ENCODE results near the gene CIROP. TPM values are rescaled to one million over a fixed set of nuclear protein-coding genes. Genes with fewer than 3 reads are reported as not detected.

The CIROP gene
- total and polyA plus RNA-seq, 2 experiments from 2014 or later: not detected

DNA sequence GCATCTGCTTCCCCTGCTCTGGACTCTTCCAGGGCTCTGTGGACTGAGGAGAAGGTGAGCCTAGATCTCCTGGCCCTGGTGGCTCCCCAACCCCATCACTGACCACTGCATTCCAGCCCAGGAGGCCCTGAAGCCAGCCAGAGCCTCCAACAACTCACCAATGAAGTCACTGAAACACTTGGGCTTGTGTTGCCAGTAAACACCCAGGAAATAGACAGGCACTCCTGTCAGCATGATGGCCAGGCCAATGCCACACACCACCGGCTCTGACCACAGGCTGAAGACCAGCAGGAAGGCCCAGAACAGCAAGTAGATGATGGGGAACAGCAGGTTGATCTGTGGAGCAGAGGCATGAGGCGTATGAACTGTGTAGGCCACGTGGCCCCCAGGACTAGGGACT lies 23.1 kb upstream of the CIROP start:
- Histone ChIP-seq H3K36me3 (replicated peaks; ENCODE audit: insufficient read depth, low read depth) (no peaks in the 10 kb centered on the region), H3K9me3 (ENCODE audit: low read depth) (no peaks in the 10 kb centered on the region), H3K4me3 (no peak overlapping the region), H3K4me2 (no peak overlapping the region), H3K27me3 (no peaks in the 10 kb centered on the region), H3K79me2 (no peaks in the 10 kb centered on the region), H3K9me2 (replicated peaks; ENCODE audit: insufficient read depth) (no peaks in the 10 kb centered on the region), H3K27ac (no peak overlapping the region), H3K4me1 (ENCODE audit: insufficient read depth) (peaks cover 5% of the 10 kb centered on the region), H2AFZ (no peak overlapping the region), H4K20me1 (ENCODE audit: insufficient read depth, poor library complexity, severe bottlenecking) (no peaks in the 10 kb centered on the region)
- TF ChIP-seq EZH2phosphoT487 (IDR thresholded peaks at IDR 0.05; ENCODE audit: low read depth, severe bottlenecking, unreplicated experiment): no peak
- no peak for TF ChIP-seq EZH2 (IDR thresholded peaks at IDR 0.05; ENCODE audit: borderline replicate concordance)
- TF ChIP-seq, protein P1, sequence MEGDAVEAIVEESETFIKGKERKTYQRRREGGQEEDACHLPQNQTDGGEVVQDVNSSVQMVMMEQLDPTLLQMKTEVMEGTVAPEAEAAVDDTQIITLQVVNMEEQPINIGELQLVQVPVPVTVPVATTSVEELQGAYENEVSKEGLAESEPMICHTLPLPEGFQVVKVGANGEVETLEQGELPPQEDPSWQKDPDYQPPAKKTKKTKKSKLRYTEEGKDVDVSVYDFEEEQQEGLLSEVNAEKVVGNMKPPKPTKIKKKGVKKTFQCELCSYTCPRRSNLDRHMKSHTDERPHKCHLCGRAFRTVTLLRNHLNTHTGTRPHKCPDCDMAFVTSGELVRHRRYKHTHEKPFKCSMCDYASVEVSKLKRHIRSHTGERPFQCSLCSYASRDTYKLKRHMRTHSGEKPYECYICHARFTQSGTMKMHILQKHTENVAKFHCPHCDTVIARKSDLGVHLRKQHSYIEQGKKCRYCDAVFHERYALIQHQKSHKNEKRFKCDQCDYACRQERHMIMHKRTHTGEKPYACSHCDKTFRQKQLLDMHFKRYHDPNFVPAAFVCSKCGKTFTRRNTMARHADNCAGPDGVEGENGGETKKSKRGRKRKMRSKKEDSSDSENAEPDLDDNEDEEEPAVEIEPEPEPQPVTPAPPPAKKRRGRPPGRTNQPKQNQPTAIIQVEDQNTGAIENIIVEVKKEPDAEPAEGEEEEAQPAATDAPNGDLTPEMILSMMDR (IDR thresholded peaks at IDR 0.05; ENCODE audit: poor library complexity): no peak
- 91% methylated on average over 3 of the region's 3 CpGs for WGBS (ENCODE audit: low lambda C conversion rate, missing lambda C conversion rate)
- DNase-seq (ENCODE audit: low spot score): no peak

DNA sequence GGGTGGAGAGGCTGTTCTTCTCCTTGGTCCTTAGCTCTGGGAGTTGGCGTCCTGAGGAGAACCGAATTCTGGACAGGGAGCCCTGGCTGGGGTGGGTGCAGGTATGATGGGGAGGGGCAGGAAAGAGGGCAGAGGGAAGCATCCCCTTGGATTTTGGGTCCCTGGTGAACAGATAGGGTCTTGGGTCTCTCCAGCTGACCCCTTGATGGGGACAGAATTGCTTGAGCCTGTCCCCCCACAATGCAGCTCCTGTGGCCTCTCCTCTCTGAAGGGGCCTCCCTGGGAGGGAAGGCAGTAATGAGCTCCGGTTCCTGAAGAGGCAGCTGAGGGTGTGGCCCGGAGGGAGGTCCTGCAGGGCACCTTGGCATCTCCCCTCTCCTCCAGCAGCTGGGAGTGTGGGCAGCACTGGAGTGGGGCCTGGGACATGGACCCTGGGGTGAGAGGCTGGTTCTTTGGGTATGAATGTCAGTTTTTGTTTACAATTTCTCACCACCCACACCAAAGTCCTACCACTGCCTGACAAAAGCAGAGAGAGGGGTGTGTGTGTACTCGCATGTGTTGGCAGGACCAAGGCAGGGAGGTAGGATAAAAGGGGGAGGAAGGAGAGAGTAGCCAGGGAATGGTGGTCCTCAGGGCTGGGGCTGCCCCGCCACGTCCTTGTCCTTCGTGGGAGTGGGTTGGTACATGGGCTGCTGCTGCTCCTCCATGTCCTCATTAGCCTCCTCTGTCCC lies 21.9 kb upstream of the CIROP start:
- TF ChIP-seq EZH2phosphoT487 (IDR thresholded peaks at IDR 0.05; ENCODE audit: low read depth, severe bottlenecking, unreplicated experiment) (no peak), EZH2 (IDR thresholded peaks at IDR 0.05; ENCODE audit: borderline replicate concordance) (no peak)
- TF ChIP-seq, protein P1 (IDR thresholded peaks at IDR 0.05; ENCODE audit: poor library complexity): no peak
- Histone ChIP-seq H4K20me1 (ENCODE audit: insufficient read depth, poor library complexity, severe bottlenecking) (no peaks in the 10 kb centered on the region), H2AFZ (no peak overlapping the region), H3K4me1 (ENCODE audit: insufficient read depth) (peaks cover 5% of the 10 kb centered on the region), H3K9me3 (ENCODE audit: low read depth) (no peaks in the 10 kb centered on the region), H3K27ac (no peak overlapping the region), H3K4me2 (no peak overlapping the region), H3K4me3 (no peak overlapping the region), H3K9me2 (replicated peaks; ENCODE audit: insufficient read depth) (no peaks in the 10 kb centered on the region), H3K27me3 (no peaks in the 10 kb centered on the region), H3K36me3 (replicated peaks; ENCODE audit: insufficient read depth, low read depth) (no peaks in the 10 kb centered on the region), H3K79me2 (no peaks in the 10 kb centered on the region)
- DNase-seq (ENCODE audit: low spot score): no peak
- 95% methylated on average over 8 of the region's 8 CpGs for WGBS (ENCODE audit: low lambda C conversion rate, missing lambda C conversion rate)

DNA sequence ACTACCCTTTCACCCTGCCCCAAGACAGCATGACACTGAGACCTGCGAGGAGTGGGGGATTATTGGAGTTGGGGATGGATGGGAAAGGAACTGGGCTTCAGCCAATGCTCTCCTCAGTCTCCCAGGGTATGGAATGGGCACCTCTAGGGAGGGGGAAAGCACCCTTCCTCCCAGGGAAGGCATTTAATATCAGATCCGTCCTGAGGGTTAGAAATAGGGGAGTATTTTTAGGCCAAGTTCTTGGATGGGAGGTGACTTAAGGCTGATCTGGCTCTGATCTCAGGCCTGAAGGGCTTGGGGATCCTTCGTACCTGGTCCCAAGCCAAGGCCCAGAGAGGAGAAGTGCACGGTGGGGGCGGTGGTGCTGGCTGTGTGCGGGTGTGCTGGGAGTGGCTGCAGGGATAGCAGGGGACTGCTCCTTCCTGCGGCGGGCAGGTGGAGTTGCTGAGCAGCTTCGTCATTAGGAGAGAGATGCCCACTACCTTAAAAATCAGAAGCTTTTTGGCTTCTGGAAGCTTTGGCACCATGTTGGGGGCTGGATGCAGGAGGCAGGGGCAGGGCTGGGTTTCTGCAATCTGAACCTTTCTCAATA lies 21.2 kb upstream of the CIROP start:
- WGBS (ENCODE audit: low lambda C conversion rate, missing lambda C conversion rate): 87% methylated on average over 9 of the region's 9 CpGs
- Histone ChIP-seq H4K20me1 (ENCODE audit: insufficient read depth, poor library complexity, severe bottlenecking) (no peaks in the 10 kb centered on the region), H3K4me3 (no peak overlapping the region), H3K36me3 (replicated peaks; ENCODE audit: insufficient read depth, low read depth) (no peaks in the 10 kb centered on the region), H3K27me3 (no peaks in the 10 kb centered on the region), H3K4me2 (no peak overlapping the region), H3K9me2 (replicated peaks; ENCODE audit: insufficient read depth) (no peaks in the 10 kb centered on the region), H3K27ac (no peak overlapping the region), H3K9me3 (ENCODE audit: low read depth) (no peaks in the 10 kb centered on the region), H3K79me2 (no peaks in the 10 kb centered on the region), H3K4me1 (ENCODE audit: insufficient read depth) (peaks cover 8% of the 10 kb centered on the region), H2AFZ (no peak overlapping the region)
- DNase-seq (ENCODE audit: low spot score): no peak
- TF ChIP-seq, protein P1 (IDR thresholded peaks at IDR 0.05; ENCODE audit: poor library complexity): no peak
